Right lung (tissue), 10 donors: Measurements from ENCODE around the gene CRHBP. TPM values are rescaled to one million over a fixed set of nuclear protein-coding genes. Genes with fewer than 3 reads are reported as not detected.
"Not testable (repeated sequence)": the region's sequence is repeated elsewhere in the genome, so short reads cannot be mapped to it uniquely, and the experiment has no call there.

Experiments used
- DNase-seq, 2 donors: peaks; one replicate each; pipeline ENCODE4 v3.0.0-alpha.2; 2013
- long read RNA-seq, 8 donors: transcript quantifications; one replicate each; lab custom pipeline, GENCODE V29; 2026
- polyA plus RNA-seq, 5 donors: library from polyadenylated mRNA; unstranded; fragments of 120-200 nt; gene quantifications; one replicate each; pipeline versions ENCODE4 v1.2.1 to v1.2.3, GENCODE V29; 2013; ENCODE audit warnings: inconsistent platforms in 1 of 5, low replicate concordance in 1 of 5; ENCODE audit not compliant: insufficient read length in 5 of 5, insufficient read depth in 1 of 5

Gene CRHBP, protein sequence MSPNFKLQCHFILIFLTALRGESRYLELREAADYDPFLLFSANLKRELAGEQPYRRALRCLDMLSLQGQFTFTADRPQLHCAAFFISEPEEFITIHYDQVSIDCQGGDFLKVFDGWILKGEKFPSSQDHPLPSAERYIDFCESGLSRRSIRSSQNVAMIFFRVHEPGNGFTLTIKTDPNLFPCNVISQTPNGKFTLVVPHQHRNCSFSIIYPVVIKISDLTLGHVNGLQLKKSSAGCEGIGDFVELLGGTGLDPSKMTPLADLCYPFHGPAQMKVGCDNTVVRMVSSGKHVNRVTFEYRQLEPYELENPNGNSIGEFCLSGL
- polyA plus RNA-seq = under 1 TPM; 0.15 to 0.81 (median 0.35) TPM
- long read RNA-seq, donor 1 = 0 reads
- long read RNA-seq, donor 2 = 0 reads
- long read RNA-seq, donor 3, partial matches to known transcripts = 0 of 1 reads
- long read RNA-seq, donor 3, other reads (novel, unspliced or antisense) = 0 of 1 reads
- long read RNA-seq, donor 4 = 0 reads
- long read RNA-seq, donor 5 = 0 reads
- long read RNA-seq, donor 6 = 0 reads
- long read RNA-seq, donor 7 = 0 reads
- long read RNA-seq, donor 8 = 0 reads

DNA sequence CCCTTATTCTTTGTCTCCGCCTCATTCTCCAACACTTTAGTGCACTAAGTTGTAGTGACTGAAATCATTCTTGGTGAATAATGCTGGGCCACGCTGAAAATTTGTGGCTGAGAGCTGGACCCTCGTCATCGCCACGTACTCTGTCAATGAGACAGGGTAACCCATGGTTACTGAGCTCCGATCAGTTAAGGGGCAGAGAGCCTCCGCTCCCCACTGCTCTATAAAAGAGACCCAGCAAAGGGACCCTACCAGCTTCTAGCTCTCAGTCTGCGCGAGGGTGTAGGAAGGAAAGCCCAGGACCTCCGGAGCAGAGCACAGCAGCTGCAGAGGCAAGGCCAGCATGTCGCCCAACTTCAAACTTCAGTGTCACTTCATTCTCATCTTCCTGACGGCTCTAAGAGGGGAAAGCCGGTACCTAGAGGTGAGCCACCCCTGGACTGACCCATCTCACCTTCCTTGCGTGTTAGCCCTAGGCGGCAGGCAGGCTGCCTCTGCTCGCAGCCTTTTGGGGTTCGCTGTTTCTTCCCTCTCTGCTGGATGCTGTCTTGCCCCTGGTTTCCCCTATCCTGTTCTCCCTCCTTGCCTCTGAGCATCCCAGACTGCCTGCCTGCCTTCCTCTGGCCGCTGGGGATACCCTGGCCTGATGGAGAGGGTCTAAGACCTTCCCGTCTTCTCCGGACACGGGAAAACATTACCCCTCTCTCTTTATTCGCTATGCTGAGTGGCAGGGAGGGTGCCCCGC lies at the start of gene CRHBP:
CRHBP (plus strand) TSS at position 251 of the 742 bp plus-strand sequence; CDS start at position 341, 90 bp downstream.
- peak in 1 of 2 donors; percentile 2 for DNase-seq

DNA sequence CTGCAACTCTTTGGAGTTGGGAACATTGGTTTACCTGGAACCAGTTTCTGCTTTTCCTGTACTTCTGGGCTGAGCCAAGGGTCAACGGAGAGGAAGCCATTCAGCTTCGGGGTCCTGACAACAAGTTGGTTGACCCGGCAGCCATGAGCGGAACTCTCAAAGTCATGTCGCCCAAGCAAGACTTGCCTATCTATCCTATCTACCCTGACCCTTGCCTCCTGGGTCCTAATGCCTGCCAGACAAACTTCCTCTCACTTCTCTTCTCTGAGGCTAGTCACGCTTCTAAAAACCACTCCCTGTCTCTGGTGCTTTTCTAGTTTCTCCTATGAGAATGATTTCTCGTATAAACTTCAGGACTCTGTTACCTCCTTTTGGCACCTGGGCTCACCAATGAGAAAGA lies 44.7 kb upstream of the CRHBP start:
- no peak for DNase-seq

DNA sequence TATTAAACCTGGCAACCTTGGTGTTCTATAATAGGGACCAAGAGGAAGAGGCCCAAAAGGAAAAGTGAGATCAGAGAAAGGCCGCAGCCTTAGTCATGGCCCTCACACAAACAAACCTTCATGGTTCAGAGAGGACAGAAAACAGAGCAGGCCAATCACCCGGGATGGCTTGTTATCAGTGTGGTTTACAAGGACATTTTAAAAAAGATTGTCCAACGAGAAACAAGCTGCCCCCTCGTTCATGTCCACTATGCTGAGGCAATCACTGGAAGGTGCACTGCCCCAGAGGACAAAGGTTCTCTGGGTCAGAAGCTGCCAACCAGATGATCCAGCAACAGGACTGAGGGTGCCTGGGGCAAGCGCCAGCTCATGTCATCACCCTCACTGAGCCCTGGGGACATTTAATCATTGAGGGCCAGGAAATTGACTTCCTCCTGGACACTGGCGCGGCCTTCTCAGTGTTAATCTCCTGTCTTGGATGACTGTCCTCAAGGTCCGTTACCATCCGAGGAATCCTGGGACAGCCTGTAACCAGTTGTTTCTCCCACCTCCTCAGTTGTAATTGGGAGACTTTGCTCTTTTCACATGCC lies 42.4 kb upstream of the CRHBP start:
- DNase-seq = not testable (repeated sequence)

DNA sequence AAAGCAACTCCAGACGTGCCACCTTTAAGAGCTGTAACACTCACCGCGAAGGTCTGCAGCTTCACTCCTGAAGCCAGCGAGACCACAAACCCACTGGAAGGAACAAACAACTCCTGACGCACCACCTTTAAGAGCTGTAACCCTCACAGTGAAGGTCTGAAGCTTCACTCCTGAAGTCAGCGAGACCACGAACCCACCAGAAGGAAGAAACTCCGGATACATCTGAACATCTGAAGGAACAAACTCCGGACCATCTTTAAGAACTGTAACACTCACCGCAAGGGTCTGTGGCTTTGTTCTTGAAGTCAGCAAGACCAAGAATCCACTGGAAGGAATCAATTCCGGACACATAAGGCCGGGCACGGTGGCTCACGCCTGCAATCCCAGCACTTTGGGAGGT lies 38.2 kb upstream of the CRHBP start:
- DNase-seq = not testable (repeated sequence)

DNA sequence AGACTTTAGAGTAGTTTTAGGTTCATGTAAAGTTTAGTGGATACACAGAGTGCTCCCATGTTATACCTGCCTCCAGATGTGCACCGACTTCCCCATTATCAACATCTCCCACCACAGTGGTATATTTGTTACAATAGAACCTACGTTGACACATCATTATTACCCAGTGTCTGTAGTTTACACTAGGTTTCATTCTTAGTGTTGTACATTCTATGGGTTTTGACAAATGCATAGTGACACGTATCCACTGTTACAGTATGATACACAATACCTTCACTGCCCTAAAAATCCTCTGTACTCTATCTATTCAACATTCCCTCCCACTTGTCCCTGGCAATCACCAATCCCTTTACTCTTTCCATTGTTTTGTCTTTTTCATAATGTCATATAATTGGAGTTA lies 34.3 kb upstream of the CRHBP start:
- DNase-seq = no peak

DNA sequence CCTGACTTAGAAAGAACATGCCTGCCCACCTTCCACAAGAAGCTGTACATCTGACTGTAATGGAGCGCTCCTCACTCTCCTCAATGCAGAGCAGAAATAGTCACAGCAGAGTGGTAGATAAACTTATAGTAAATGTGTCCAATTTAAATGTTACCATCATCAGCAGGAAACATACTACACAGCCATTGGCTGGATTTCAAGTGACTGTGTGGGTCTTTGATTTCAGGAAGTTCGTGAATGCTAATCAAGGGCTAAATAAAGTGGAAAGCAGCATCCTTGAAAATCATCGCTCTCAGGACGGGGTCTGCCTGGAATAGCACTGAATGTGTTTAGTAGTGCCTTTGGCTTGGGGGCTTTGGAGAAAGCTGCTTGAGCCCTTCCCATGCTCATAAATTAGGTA lies 32.4 kb upstream of the CRHBP start:
- no peak for DNase-seq

DNA sequence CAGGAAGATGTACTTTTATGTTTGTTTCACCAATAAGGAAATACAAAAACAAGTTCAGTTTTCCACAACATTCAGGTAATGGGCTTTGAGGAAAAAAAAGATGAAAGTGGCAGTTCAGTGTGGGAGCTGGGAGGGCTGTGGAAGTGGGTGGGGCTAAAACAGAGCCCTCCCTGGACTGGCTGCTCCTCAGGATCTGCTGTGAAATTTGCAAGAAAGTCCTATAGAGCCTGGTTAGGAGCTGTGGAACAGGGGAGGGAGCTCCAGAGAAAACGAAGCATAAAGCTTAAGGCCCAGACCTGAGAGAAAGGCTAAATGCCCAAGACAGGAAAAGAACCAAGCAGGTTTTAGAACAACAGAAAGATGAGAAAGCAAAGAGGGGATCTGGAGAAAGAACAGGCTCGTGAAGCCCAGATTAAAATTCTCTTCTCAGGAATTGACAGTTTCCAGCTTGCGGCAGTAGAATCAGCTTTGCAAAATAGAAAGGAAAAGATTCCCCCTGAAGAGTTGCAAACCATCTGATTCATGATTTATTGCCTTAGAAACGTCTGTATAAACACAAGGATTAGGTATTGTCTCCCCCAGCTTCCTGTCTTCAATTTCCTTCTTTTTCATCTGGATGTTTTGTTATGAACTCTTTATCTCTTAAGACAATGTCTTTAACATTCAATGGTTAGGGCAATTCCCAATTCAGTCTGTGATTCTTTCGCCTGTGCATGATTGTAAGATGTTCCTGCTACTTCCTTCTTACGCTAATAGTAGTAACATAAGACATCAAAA lies 26.3 kb upstream of the CRHBP start:
- no peak for DNase-seq

DNA sequence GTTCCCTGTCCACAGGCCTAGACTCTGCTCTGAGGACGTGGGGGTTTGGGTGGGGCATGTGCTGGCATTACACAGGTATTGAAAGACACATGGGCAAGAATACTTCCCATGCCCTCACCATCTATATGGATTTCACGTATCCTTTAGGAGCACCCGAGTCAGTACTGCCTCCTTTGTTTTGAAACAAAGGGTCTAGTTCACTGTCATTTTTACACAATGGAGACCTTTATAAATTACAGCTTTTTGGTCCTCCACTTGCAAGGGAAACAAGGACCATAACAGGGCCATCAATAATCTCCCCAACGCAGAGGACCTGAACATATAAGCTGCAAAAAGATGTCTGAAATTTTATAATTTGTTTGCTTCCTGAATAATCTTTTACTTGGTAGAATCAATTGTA lies 24.9 kb upstream of the CRHBP start:
- DNase-seq = no peak

DNA sequence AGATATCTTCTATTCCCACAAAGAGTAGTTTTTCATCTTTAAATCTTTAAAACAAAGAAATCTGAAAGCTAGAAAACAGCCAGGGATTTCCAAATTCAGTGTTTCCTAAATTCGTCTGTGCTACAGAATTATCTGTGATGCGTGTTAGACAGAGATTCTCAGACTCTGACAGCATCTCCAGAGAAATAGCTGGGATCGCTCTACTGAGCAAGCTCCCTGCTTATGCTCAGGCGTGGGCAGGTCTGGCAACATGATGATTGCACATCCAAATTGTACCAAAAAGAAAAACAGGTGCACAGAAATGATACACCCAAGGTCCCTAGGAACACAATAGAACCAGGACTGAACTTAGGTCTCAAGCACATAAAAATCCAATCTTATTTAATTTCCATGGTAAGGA lies 22.8 kb upstream of the CRHBP start:
- no peak for DNase-seq

DNA sequence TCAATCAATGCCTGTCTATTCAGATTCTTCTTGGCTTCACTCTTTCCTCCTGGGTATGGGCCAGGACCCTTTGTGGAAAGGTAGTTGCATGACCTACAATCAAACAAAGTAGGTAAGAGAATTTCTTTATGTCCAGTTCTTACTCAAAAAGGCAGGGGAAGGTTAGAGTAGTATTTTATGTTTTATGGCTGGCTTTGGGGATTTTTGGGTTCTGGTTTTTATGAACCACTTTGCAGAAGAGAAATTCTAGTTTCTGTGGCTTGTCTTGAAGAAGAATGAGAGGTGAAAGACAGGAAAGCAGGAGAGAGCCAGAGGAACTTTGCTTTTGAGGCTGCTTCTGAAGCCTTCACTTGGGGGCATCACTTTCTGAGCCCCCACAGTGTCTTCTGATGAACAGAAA lies 14.7 kb upstream of the CRHBP start:
- no peak for DNase-seq

DNA sequence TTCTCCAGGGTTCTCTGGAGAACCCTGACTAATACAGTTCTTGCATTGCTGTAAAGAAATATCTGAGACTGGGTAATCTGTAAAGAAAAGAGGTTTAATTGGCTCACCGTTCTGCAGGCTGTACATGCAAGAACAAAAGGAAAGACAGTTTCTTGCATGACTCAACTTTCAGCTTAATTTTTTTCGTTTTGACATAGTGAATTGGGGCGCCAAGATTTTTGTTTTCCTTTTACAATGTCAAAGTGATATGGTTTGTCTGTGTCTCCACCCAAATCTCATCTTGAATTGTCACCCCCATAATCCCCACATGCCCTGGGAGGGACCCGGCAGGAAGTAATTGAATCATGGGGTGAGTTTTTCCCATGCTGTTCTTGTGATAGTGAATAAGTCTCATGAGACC lies 11.8 kb upstream of the CRHBP start:
- DNase-seq = no peak

DNA sequence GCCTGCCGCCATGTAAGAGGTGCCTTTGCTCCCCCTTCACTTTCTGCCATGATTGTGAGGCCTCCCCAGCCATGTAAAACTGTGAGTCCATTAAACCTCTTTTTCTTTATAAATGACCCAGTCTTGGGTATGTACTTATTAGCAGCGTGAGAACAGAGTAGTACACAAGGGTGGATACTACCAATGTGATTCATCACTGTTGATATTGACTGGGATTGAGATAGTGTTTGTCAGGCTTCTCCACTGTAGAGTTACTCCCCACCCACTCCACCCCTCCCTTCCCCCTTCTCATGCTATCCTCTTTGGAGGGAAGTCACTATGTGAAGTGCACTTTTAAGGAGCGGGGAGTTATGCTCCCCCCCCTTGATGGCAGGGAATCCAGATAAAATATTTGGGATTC lies 11.4 kb upstream of the CRHBP start:
- no peak for DNase-seq

DNA sequence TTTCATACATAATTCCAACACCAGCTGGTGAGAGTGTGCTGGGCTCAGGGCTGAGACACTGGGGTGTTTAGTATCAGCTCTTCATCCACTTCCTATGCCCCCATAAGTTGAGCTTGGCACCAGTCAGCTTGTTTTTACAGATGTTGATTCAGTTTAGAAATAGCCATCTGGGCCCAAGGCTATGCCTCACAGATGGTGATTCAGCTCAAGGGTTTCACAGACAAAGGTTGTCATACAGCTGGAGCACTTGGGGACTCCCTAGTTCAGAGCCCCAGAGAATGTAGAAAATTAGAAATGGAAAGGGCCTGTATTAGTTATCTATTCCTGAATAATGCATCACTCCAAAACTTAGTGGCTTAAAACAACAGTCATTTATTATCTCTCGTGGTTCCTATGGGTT lies 10.3 kb upstream of the CRHBP start:
- no peak for DNase-seq

DNA sequence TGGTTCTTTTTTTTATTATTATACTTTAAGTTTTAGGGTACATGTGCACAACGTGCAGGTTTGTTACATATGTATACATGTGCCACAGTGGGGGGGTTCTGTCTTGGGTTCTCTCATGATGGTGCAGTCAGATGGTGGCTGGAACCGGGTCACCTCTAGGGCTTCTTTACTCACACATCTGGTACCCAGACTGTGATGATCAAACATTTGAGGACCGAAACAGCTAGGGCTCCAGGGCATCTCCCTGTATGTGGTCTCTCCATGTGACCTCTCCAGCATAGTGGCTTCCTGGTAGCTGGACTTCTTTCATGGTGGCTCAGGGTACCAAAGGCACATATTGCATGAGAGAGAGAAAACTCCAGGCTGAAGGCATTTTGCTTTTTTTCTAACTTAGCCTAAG lies 9.8 kb upstream of the CRHBP start:
- DNase-seq = no peak

DNA sequence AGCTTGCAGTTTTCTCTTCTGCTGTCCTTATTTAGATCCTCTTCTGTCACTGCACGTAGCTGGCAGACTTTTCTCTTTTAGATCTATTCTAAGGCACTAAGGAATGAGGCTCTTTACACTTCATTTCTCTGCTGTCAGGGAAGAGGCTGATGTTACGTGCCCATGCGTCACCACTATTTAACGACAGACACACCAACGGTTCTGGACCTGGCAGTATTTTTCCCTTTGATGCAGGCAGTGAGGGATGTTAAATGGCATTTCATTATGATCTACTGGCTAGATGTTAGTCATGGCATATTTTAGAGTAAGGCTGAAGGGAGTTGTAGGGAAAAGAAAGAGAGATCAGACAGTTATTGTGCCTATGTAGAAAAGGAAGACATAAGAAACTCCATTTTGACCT lies 8.2 kb upstream of the CRHBP start:
- DNase-seq = no peak

DNA sequence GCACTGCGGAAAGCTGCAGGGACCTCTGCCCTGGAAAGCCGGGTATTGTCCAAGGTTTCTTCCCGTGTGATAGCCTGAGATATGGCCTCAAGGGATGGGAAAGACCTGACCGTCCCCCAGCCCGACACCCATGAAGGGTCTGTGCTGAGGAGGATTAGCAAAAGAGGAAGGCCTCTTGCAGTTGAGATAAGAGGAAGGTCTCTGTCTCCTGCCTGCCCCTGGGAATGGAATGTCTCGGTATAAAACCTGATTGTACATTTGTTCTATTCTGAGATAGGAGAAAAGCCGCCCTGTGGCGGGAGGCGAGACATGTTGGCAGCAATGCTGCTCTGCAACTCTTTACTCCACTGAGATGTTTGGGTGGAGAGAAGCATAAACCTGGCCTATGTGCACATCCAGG lies 7.6 kb upstream of the CRHBP start:
- DNase-seq = not testable (repeated sequence)

DNA sequence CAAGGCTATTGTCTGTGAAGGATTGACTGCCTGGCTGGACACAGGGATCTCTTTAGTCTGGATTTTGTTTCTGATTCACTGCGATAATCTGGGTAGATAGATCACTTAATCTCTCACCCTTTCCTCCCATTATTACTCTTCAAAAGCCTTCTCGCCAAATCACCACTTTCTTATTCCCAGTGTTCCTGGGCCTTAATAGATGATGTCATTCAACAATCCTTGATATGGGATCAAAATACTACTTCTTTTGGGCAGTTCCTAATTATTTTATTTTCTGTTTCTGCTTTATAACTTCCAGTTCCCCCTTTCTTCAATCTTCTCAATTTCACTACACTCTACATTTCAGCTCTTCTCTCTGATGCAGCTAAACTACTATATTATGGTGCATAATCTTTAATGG lies 6.8 kb upstream of the CRHBP start:
- DNase-seq = no peak

DNA sequence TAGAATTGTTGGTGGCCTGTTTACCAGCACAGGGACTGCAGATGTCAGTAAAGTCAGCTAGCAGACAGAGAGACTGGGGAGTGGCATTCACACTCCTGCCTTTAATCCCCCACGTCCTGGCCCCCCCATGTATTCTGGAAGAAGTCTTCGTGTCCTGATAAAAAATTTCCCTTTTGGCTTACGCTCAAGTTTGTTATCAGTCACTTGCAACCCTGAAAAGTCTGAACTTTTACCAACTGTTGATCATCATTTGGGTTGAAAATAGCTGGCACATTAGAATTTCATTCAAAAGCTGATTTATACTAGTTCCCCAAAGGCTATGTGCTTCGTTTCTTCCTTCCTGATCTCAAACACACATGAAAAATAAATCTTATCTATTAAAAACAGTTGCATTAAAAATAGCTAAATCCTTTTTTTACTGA lies 5.8 kb upstream of the CRHBP start:
- no peak for DNase-seq

DNA sequence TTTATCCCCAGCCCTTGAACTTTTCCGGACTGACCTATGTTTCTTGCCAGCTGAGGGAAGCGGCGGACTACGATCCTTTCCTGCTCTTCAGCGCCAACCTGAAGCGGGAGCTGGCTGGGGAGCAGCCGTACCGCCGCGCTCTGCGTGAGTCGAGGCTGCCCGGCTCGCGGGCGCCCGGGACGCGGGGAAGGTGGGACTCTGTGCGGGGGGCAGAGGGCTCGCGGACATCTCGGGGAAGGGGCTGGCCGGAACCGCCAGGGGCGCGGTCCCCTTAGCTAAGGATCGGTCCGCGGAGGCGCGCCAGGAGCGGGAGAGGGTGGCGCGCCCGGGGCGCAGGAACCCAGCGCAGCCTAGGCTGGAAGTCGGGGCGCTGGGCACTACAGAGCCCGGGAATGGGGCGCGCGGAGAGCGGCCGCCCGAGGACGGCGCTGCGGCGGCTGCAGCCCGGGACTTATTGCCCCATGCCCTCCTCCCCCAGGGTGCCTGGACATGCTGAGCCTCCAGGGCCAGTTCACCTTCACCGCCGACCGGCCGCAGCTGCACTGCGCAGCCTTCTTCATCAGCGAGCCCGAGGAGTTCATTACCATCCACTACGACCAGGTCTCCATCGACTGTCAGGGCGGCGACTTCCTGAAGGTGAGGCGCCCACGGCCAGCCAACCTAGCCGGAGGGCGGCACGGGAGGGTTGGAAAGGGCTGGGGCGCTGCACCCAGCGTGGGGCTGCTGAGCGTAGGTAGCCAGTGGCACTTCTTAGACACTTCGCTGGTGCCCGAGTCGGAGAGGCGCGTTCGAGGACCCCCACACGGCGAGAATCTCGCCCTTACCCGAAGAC lies 922 bp downstream of the CRHBP start:
- peak in 1 of 2 donors; percentile 35 for DNase-seq

DNA sequence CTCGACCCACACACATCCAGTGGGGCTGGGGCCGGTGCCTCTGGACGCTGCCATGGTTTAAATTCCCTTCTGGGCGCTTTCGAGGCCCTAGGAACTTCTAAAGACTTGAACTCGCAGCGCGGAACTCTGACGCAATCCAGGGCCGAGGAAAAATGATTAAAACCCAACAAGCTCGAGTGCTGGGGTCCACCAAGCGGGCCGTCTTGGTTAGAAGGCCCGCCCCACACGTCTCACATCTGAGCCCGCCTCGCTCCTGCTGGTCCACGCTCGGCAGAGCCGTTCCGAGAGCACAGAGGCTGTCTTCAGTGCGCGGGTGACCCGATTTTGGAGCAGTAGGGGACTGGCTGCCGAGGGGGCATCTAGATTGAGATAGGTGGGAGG lies 1.5 kb downstream of the CRHBP start:
- no peak for DNase-seq

DNA sequence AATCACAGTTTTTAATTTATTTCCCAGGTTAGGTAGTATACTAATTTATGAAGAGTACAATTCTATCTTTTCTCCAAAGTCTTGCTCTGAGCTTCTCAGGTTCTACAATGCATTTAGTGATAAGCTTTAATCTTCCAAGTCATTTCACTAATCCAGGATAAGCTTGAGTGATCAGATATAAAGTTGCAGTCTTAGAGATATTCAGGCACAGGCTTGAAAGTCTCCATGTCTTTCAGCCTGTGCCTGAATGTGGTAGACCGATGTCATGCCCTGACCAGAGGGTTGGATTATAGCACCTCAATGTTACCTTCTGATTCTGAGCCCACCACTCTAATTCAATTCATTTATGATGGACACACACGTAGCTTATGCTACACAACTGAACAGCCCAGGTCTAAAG lies 3.2 kb downstream of the CRHBP start:
- no peak for DNase-seq
